ENCODE results near the gene SLC7A9. TPM values are rescaled to one million over a fixed set of nuclear protein-coding genes. Genes with fewer than 3 reads are reported as not detected.

The SLC7A9 gene
- total RNA-seq, 1 donor from 2014 or later = 0.32 TPM

GRCh38 chr19:32911467-32911866 is 41.9 kb upstream of the SLC7A9 start:
- TF ChIP-seq CTCF (IDR thresholded peaks at IDR 0.05) = no peak
- no peak for ATAC-seq
- H3K4me3 ChIP-seq = no peak overlapping the region
- intact Hi-C loops (cut with DNase I) = no loop called here
- peaks cover 51% of the 10 kb centered on the region for H3K36me3 ChIP-seq
- DNase-seq = no peak
- H3K27ac ChIP-seq = no peak overlapping the region
- no peaks in the 10 kb centered on the region for H3K9me3 ChIP-seq
- H3K4me1 ChIP-seq = no peaks in the 10 kb centered on the region
- H3K27me3 ChIP-seq (ENCODE audit: low read depth) = no peaks in the 10 kb centered on the region

GRCh38 chr19:32910874-32911273 is 41.3 kb upstream of the SLC7A9 start:
- Histone ChIP-seq H3K36me3 (peaks cover 45% of the 10 kb centered on the region), H3K4me1 (no peaks in the 10 kb centered on the region), H3K9me3 (peaks cover 3% of the 10 kb centered on the region), H3K4me3 (no peak overlapping the region), H3K27ac (no peak overlapping the region), H3K27me3 (ENCODE audit: low read depth) (no peaks in the 10 kb centered on the region)
- DNase-seq = no peak
- intact Hi-C loops (cut with DNase I) = no loop called here
- TF ChIP-seq CTCF (IDR thresholded peaks at IDR 0.05) = no peak
- no peak for ATAC-seq

GRCh38 chr19:32910094-32910493 is 40.5 kb upstream of the SLC7A9 start:
- intact Hi-C loops (cut with DNase I) = no loop called here

GRCh38 chr19:32909257-32909656 is 39.7 kb upstream of the SLC7A9 start:
- no peaks in the 10 kb centered on the region for H3K4me1 ChIP-seq
- intact Hi-C loops (cut with DNase I) = no loop called here
- no peak for ATAC-seq
- H3K27ac ChIP-seq = no peak overlapping the region
- peaks cover 3% of the 10 kb centered on the region for H3K9me3 ChIP-seq
- no peak for TF ChIP-seq CTCF (IDR thresholded peaks at IDR 0.05)
- H3K27me3 ChIP-seq (ENCODE audit: low read depth) = no peaks in the 10 kb centered on the region
- no peak for DNase-seq
- peaks cover 33% of the 10 kb centered on the region for H3K36me3 ChIP-seq
- no peak overlapping the region for H3K4me3 ChIP-seq

More at GRCh38 chr19:32910094-32910493, 40.5 kb upstream of the SLC7A9 start:
- ATAC-seq (no peak), DNase-seq (no peak)
- Histone ChIP-seq H3K36me3 (peaks cover 41% of the 10 kb centered on the region), H3K27me3 (ENCODE audit: low read depth) (no peaks in the 10 kb centered on the region), H3K27ac (no peak overlapping the region), H3K4me1 (no peaks in the 10 kb centered on the region), H3K9me3 (peaks cover 3% of the 10 kb centered on the region), H3K4me3 (no peak overlapping the region)
- no peak for TF ChIP-seq CTCF (IDR thresholded peaks at IDR 0.05)

GRCh38 chr19:32908641-32909190 is 39.1 kb upstream of the SLC7A9 start:
- ATAC-seq (no peak), DNase-seq (no peak)
- H3K27me3 ChIP-seq (ENCODE audit: low read depth) = no peaks in the 10 kb centered on the region
- no peak overlapping the region for H3K27ac ChIP-seq
- H3K4me1 ChIP-seq = no peaks in the 10 kb centered on the region
- intact Hi-C loops (cut with DNase I) = no loop called here
- no peak overlapping the region for H3K4me3 ChIP-seq
- TF ChIP-seq CTCF (IDR thresholded peaks at IDR 0.05) = no peak
- H3K9me3 ChIP-seq = peaks cover 3% of the 10 kb centered on the region
- peaks cover 28% of the 10 kb centered on the region for H3K36me3 ChIP-seq

Measured in lower lobe of right lung (tissue), 2 donors.